Activated CD4-positive, alpha-beta T cell treated with anti-CD3 and anti-CD28 coated beads, Interleukin-2, amount 10 ng/mL, durations not matched to agents 24 days and 14 days (primary cell): Measurements from ENCODE around the gene PLCXD1. TPM values are rescaled to one million over a fixed set of nuclear protein-coding genes. Genes with fewer than 3 reads are reported as not detected.
"Not testable (repeated sequence)": the region's sequence is repeated elsewhere in the genome, so short reads cannot be mapped to it uniquely, and the experiment has no call there.

Source experiments
- DNase-seq: peaks from one replicate; pipeline ENCODE4 v3.0.0; 2022
- H3K27ac Mint-ChIP-seq: one replicate; pipeline ENCODE4 v1.8.0; 2022; ENCODE audit warnings: mild to moderate bottlenecking, mixed read lengths
- H3K27me3 Mint-ChIP-seq: one replicate; pipeline ENCODE4 v1.8.0; 2022; ENCODE audit warnings: mixed read lengths
- H3K36me3 Mint-ChIP-seq: one replicate; pipeline ENCODE4 v1.8.0; 2022; ENCODE audit warnings: low read depth, mild to moderate bottlenecking, mixed read lengths
- H3K4me1 Mint-ChIP-seq: one replicate; pipeline ENCODE4 v1.8.0; 2021; ENCODE audit warnings: mixed read lengths
- H3K4me3 Mint-ChIP-seq: one replicate; pipeline ENCODE4 v1.8.0; 2022; ENCODE audit warnings: mild to moderate bottlenecking, moderate library complexity, mixed read lengths
- H3K9me3 Mint-ChIP-seq: one replicate; pipeline ENCODE4 v1.8.0; 2021; ENCODE audit warnings: mixed read lengths
- intact Hi-C: fragments of 100-400 bp; cut with micrococcal nuclease; formaldehyde crosslinking; loops from one replicate; pipeline ENCODE4 v1.15.1; 2023
- total RNA-seq: library from RNA; stranded (reverse); gene quantifications from 2 replicates; pipeline ENCODE4 v1.2.3, GENCODE V29; 2022

The PLCXD1 gene
- total RNA-seq, 1 donor from 2014 or later = 68.7 TPM

GRCh38 chrX:257681-258289 lies 23.4 kb upstream of the PLCXD1 start:
- H3K27me3 Mint-ChIP-seq = no peaks in the 10 kb centered on the region
- no peaks in the 10 kb centered on the region for H3K4me1 Mint-ChIP-seq
- DNase-seq = peak; percentile 41
- H3K4me3 Mint-ChIP-seq = no peak overlapping the region
- H3K36me3 Mint-ChIP-seq = no peaks in the 10 kb centered on the region
- no peak overlapping the region for H3K27ac Mint-ChIP-seq
- peaks cover 5% of the 10 kb centered on the region for H3K9me3 Mint-ChIP-seq
- intact Hi-C loops = no loop called here

DNA sequence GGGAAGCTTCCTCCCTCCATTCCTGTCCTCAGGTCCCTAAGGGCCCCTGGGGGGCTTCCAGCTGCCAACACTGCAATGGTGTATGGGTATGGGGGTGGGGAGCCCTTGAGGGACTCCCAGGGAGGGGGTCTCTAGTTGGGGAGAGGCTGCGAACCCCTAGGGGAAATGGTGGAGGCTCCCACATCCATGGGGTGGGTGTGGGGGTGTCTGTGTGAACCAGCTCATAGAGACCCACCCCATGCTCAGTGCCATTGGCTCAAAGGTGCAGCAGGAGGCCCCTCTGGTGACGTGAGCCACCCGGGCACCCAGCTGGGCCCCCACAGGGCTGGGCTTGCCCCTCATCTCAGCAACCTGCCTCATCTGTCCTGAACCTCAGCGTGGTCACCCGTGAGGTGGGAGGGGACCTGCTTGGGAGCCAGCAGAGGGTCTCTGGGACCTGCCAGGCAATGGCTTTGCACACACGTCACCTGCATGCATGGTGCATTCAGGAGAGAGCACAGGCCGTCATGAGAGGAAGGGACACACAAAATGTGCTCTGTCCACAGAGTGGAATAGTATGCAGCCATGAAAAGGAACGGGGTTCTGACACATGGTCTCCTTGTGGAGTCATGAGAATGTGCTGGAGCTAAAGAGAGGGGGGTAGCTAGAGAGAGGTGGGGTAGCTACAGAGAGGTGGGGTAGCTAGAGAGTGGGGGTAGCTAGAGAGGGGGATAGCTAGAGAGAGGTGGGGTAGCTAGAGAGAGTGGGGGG lies 22.7 kb upstream of the PLCXD1 start:
- intact Hi-C loops = no loop called here
- peak; percentile 46 for DNase-seq
- Mint-ChIP-seq H3K9me3 (no peaks in the 10 kb centered on the region), H3K27ac (no peak overlapping the region), H3K27me3 (no peaks in the 10 kb centered on the region), H3K36me3 (no peaks in the 10 kb centered on the region), H3K4me1 (no peaks in the 10 kb centered on the region), H3K4me3 (no peak overlapping the region)

- H3K36me3 Mint-ChIP-seq = no peaks in the 10 kb centered on the region
- H3K9me3 Mint-ChIP-seq = no peaks in the 10 kb centered on the region
- intact Hi-C loops = no loop called here
- peak; percentile 53 for DNase-seq
- no peak overlapping the region for H3K4me3 Mint-ChIP-seq
- H3K27ac Mint-ChIP-seq = no peak overlapping the region
- H3K4me1 Mint-ChIP-seq = no peaks in the 10 kb centered on the region
- no peaks in the 10 kb centered on the region for H3K27me3 Mint-ChIP-seq
Measured at GRCh38 chrX:259692-260355, 21.4 kb upstream of the PLCXD1 start.

GRCh38 chrX:261167-261918 lies 19.8 kb upstream of the PLCXD1 start:
- Mint-ChIP-seq H3K27ac (no peak overlapping the region), H3K27me3 (no peaks in the 10 kb centered on the region), H3K4me3 (no peak overlapping the region), H3K36me3 (no peaks in the 10 kb centered on the region), H3K4me1 (no peaks in the 10 kb centered on the region), H3K9me3 (no peaks in the 10 kb centered on the region)
- intact Hi-C loops = no loop called here
- DNase-seq = peak; percentile 43

DNA sequence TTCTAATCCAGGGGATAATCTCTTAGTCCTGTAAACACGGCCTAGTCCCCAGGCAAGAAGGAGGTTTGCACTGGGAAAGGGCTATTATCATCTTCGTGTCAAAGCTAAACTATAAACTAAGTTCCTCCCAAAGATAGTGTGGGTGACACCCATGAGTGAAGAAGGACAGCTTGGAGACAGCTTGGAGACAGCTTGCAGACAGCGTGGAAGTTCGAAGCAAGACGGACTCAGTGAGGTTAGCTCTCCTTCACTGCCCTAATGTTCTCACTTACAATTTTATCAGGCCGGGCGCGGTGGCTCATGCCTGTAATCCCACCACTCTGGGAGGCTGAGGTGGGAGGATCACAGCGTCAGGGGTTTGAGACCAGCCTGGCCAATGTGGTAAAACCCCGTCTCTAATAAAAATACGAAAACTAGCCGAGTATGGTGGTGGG lies 19.2 kb upstream of the PLCXD1 start:
- H3K9me3 Mint-ChIP-seq = no peaks in the 10 kb centered on the region
- H3K27ac Mint-ChIP-seq = no peak overlapping the region
- no peaks in the 10 kb centered on the region for H3K36me3 Mint-ChIP-seq
- H3K4me1 Mint-ChIP-seq = no peaks in the 10 kb centered on the region
- intact Hi-C loops = no loop called here
- H3K27me3 Mint-ChIP-seq = no peaks in the 10 kb centered on the region
- no peak for DNase-seq
- H3K4me3 Mint-ChIP-seq = no peak overlapping the region

DNA sequence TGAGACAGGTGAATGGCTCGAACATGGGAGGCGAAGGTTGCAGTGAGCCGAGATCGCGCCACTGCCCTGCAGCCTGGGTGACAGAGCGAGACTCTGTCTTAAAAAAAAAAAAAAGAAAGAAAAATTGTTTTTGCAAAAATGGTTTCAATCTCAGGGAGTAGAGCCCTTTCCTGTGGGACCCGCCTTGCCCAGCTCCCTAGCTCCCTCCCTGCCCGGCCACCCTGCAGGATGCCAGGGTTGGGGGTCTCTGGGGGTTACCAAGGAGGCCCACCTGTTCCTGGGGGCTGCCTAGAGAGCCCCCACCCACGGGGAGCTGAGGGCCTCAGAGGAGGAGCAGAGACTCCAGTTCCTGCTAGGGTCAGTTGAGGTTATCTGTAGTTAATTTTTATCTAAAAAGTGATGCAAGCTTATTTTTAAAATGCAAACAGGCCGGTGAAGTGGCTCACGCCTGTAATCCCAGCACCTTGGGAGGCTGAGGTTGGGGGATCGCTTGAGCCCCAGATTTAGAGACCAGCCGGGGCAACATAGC lies 18.7 kb upstream of the PLCXD1 start:
- intact Hi-C loops = no loop called here
- Mint-ChIP-seq H3K27ac (no peak overlapping the region), H3K9me3 (no peaks in the 10 kb centered on the region), H3K4me1 (no peaks in the 10 kb centered on the region), H3K27me3 (no peaks in the 10 kb centered on the region), H3K4me3 (no peak overlapping the region), H3K36me3 (no peaks in the 10 kb centered on the region)
- peak; percentile 48 for DNase-seq

DNA sequence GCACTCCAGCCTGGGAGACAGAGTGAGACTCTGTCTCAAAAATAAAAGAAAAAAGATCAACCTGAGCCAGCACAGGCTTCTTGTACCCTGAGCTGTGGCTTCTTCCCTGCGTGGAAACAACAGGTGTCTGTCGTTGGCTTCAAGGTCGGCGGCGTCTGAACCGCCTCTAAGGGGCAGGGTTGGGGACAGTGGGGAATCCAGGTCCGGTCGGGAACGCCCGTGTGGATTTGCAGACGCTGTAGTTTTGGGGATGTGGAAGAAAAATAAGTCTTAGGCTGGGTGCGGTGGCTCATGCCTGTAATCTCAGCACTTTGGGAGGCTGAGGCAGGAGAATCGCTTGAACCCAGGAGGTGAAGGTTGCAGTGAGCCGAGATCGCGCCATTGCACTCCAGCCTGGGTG lies 17.2 kb upstream of the PLCXD1 start:
- H3K4me3 Mint-ChIP-seq, H3K4me1 Mint-ChIP-seq, H3K27me3 Mint-ChIP-seq, H3K9me3 Mint-ChIP-seq, intact Hi-C loops, H3K27ac Mint-ChIP-seq, H3K36me3 Mint-ChIP-seq: not testable (repeated sequence)
- peak; percentile 48 for DNase-seq

DNA sequence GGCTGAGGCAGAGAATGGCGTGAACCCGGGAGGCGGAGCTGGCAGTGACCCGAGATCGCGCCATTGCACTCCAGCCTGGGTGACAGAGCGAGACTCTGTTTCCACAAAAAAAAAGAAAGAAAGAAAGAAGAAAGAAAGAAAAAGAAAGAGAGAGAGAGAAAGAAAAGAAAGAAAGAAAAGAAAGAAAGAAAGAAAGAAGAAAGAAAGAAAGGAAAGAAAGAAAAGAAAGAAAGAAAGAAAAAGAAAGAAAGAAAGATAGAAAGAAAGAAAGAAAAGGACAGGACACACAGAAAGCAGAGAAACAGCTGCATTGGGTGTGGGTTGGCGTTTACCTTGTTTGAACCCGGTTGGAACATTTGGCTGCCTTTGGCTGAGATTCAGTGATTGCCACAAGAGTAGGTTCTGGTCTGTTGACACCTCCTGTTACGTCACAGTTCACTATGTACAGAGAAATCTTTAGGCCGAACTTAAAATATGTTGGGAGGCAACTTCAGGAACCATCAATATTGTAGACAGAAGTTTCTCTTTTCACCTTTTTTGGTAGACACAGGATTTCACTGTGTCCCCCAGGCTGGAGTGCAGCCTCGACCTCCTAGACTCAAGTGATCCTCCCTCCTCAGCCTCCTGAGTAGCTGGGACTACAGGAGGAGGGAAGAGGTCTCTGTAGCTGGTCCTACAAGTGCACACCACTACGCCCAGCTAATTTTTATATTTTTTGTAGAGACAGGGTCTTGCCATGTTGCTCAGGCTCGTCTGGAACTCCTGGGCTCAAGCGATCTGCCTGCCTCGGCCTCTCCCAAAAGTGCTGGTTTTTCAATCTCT lies 16.3 kb upstream of the PLCXD1 start:
- DNase-seq = no peak
- Mint-ChIP-seq H3K27me3 (no peaks in the 10 kb centered on the region), H3K36me3 (no peaks in the 10 kb centered on the region), H3K4me1 (no peaks in the 10 kb centered on the region), H3K9me3 (no peaks in the 10 kb centered on the region), H3K27ac (no peak overlapping the region), H3K4me3 (no peak overlapping the region)
- intact Hi-C loops = no loop called here

- Mint-ChIP-seq H3K9me3 (no peaks in the 10 kb centered on the region), H3K4me1 (no peaks in the 10 kb centered on the region), H3K27me3 (no peaks in the 10 kb centered on the region), H3K4me3 (no peak overlapping the region), H3K27ac (no peak overlapping the region), H3K36me3 (no peaks in the 10 kb centered on the region)
- no peak for DNase-seq
- intact Hi-C loops = no loop called here
Measured at GRCh38 chrX:265502-265901, 15.7 kb upstream of the PLCXD1 start.

GRCh38 chrX:267771-268261 lies 13.4 kb upstream of the PLCXD1 start:
- intact Hi-C loops = no loop called here
- DNase-seq = peak; percentile 45
- Mint-ChIP-seq H3K4me1 (no peaks in the 10 kb centered on the region), H3K27me3 (no peaks in the 10 kb centered on the region), H3K27ac (no peak overlapping the region), H3K4me3 (no peak overlapping the region), H3K36me3 (no peaks in the 10 kb centered on the region), H3K9me3 (no peaks in the 10 kb centered on the region)

- Mint-ChIP-seq H3K4me1 (no peaks in the 10 kb centered on the region), H3K36me3 (no peaks in the 10 kb centered on the region)
- intact Hi-C loops = no loop called here
Measured at GRCh38 chrX:270848-271367, 10.3 kb upstream of the PLCXD1 start.

DNA sequence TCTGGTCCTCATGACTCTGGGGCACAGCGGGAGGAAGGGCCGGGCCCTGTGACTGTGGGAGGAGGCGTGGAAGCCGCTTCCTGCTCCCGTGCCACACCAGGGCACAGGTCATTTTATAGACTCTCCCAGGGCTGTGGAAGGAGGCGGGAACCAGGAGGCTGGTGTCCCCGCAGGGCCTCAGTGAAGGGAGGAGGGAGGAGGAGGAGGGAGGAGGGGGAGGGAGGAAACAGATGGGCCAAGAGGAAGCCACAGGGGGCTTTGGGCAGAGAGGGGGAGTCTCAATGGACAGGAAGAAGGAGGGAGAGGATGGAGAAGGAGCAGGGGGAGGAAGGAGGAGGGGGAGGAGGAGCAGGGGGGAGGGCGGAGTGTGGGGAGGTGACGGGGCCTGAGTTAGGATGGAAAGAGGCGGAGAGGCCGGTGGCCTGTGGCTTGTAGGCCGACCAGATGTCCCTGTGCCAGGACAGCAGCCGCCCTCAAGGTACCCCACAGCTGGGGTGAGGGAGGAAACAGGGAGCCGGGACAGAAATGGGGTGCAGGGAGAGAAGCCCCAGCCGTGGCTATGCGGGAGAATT lies 6.2 kb upstream of the PLCXD1 start:
- peaks cover 2% of the 10 kb centered on the region for H3K4me1 Mint-ChIP-seq
- no peak overlapping the region for H3K27ac Mint-ChIP-seq
- intact Hi-C loops = no loop called here
- H3K9me3 Mint-ChIP-seq = no peaks in the 10 kb centered on the region
- no peaks in the 10 kb centered on the region for H3K36me3 Mint-ChIP-seq
- peak; percentile 40 for DNase-seq
- peak overlapping the region; percentile 28 for H3K4me3 Mint-ChIP-seq
- no peaks in the 10 kb centered on the region for H3K27me3 Mint-ChIP-seq

More at GRCh38 chrX:270848-271367, 10.3 kb upstream of the PLCXD1 start:
- no peak overlapping the region for H3K27ac Mint-ChIP-seq
- peak; percentile 37 for DNase-seq
- no peaks in the 10 kb centered on the region for H3K27me3 Mint-ChIP-seq
- H3K4me3 Mint-ChIP-seq = no peak overlapping the region
- H3K9me3 Mint-ChIP-seq = no peaks in the 10 kb centered on the region
